ENCODE data around the gene PEAR1.

DNA sequence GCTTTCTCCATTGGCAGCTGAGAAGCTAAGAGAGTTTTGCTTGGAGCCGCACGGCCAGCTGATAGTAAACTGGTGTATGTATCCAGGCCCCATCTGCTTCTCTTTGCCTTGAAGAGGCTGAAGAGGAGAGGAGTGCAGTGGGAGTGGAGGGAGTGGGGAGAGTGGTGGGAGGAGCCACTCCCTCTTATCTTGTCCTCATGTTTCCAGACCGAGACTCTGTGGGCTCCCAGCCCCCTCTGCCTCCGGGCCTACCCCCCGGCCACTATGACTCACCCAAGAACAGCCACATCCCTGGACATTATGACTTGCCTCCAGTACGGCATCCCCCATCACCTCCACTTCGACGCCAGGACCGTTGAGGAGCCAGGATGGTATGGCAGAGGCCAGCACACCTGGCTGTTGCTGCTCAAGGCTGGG, 20.9 kb downstream of the PEAR1 start:
- no peak for TF ChIP-seq CTCF (IDR thresholded peaks at IDR 0.05)
- TF ChIP-seq, protein P1, sequence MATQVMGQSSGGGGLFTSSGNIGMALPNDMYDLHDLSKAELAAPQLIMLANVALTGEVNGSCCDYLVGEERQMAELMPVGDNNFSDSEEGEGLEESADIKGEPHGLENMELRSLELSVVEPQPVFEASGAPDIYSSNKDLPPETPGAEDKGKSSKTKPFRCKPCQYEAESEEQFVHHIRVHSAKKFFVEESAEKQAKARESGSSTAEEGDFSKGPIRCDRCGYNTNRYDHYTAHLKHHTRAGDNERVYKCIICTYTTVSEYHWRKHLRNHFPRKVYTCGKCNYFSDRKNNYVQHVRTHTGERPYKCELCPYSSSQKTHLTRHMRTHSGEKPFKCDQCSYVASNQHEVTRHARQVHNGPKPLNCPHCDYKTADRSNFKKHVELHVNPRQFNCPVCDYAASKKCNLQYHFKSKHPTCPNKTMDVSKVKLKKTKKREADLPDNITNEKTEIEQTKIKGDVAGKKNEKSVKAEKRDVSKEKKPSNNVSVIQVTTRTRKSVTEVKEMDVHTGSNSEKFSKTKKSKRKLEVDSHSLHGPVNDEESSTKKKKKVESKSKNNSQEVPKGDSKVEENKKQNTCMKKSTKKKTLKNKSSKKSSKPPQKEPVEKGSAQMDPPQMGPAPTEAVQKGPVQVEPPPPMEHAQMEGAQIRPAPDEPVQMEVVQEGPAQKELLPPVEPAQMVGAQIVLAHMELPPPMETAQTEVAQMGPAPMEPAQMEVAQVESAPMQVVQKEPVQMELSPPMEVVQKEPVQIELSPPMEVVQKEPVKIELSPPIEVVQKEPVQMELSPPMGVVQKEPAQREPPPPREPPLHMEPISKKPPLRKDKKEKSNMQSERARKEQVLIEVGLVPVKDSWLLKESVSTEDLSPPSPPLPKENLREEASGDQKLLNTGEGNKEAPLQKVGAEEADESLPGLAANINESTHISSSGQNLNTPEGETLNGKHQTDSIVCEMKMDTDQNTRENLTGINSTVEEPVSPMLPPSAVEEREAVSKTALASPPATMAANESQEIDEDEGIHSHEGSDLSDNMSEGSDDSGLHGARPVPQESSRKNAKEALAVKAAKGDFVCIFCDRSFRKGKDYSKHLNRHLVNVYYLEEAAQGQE (IDR thresholded peaks at IDR 0.05) = no peak

Data from A549 (cell line).